ENCODE results near the gene NUP210. TPM values are rescaled to one million over a fixed set of nuclear protein-coding genes. Genes with fewer than 3 reads are reported as not detected.

The NUP210 gene
- total and polyA plus RNA-seq, 4 donors, result 9.9 to 38.6 (median 22.9) TPM

DNA sequence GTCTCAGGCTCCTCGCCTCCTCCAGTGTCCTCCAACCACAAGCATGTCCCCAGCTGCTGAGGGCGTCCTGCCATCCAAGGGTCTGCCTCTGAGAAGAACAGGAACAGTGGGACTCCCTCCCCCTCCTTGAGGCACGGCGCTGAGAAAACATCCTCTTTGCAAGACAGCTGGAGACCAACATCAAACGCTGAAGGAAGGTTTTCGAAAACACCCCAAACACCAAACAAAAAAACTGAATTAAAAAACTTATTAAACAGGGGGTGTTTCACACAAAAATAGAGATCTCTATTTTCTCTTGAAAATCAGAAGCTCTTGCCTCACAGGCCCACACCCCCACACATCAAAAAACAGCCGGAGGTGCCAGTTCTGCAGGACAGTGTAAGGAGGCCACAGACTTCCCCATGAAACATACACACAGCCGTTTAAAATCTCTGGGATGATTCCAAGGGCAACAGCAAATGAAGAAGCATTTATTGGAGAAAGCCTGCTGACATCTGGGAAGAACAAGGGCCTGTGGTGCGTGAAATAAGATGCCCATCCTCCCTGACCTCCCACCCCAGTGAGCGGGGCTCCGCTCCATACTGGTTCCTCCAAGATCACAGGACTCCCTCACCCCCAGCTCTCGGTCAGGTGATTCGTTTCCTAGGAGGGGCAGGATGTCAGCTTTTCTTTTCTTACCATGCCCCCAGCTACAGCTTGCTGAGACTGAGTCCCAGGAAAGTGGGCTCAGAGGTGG lies 71.3 kb downstream of the NUP210 start:
- Histone ChIP-seq H3K4me3 (ENCODE audit: low read depth in 1 of 3, low read length in 3 of 3) (no peak overlapping the region), H3K36me3 (ENCODE audit: control insufficient read depth in 4 of 4, insufficient read depth in 3 of 4, low read depth in 1 of 4, low read length in 3 of 4) (peaks cover 6 to 48% (median 25%) of the 10 kb centered on the region in 4 donors), H3K9me3 (ENCODE audit: control insufficient read depth in 4 of 4, low read length in 3 of 4) (no peaks in the 10 kb centered on the region), H3K4me1 (ENCODE audit: control insufficient read depth in 4 of 4, insufficient read depth in 4 of 4, low read length in 3 of 4) (peaks cover 0 to 2% (median 0%) of the 10 kb centered on the region in 4 donors), H3K27ac (ENCODE audit: low read depth in 1 of 2, low read length in 2 of 2) (no peak overlapping the region), H3K27me3 (ENCODE audit: control insufficient read depth in 4 of 4, insufficient read depth in 4 of 4, low read length in 3 of 4) (no peaks in the 10 kb centered on the region), H3K9ac (ENCODE audit: low read depth in 1 of 2, low read length in 2 of 2) (no peak overlapping the region)
- no peak for TF ChIP-seq GABPA (IDR thresholded peaks at IDR 0.05 in 1 of 2, conservative IDR thresholded peaks at IDR 0.05 in 1 of 2)
- TF ChIP-seq HNF4A (conservative IDR thresholded peaks at IDR 0.05), result no peak
- TF ChIP-seq, protein P1, sequence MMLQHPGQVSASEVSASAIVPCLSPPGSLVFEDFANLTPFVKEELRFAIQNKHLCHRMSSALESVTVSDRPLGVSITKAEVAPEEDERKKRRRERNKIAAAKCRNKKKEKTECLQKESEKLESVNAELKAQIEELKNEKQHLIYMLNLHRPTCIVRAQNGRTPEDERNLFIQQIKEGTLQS (IDR thresholded peaks at IDR 0.05), result no peak
- TF ChIP-seq, protein P2, sequence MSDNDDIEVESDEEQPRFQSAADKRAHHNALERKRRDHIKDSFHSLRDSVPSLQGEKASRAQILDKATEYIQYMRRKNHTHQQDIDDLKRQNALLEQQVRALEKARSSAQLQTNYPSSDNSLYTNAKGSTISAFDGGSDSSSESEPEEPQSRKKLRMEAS (IDR thresholded peaks at IDR 0.05), result no peak
- no peak for TF ChIP-seq FOXA1 (IDR thresholded peaks at IDR 0.05)
- no peak for TF ChIP-seq YY1 (IDR thresholded peaks at IDR 0.05)
- no peak for TF ChIP-seq RAD21 (IDR thresholded peaks at IDR 0.05)
- TF ChIP-seq, protein P3, sequence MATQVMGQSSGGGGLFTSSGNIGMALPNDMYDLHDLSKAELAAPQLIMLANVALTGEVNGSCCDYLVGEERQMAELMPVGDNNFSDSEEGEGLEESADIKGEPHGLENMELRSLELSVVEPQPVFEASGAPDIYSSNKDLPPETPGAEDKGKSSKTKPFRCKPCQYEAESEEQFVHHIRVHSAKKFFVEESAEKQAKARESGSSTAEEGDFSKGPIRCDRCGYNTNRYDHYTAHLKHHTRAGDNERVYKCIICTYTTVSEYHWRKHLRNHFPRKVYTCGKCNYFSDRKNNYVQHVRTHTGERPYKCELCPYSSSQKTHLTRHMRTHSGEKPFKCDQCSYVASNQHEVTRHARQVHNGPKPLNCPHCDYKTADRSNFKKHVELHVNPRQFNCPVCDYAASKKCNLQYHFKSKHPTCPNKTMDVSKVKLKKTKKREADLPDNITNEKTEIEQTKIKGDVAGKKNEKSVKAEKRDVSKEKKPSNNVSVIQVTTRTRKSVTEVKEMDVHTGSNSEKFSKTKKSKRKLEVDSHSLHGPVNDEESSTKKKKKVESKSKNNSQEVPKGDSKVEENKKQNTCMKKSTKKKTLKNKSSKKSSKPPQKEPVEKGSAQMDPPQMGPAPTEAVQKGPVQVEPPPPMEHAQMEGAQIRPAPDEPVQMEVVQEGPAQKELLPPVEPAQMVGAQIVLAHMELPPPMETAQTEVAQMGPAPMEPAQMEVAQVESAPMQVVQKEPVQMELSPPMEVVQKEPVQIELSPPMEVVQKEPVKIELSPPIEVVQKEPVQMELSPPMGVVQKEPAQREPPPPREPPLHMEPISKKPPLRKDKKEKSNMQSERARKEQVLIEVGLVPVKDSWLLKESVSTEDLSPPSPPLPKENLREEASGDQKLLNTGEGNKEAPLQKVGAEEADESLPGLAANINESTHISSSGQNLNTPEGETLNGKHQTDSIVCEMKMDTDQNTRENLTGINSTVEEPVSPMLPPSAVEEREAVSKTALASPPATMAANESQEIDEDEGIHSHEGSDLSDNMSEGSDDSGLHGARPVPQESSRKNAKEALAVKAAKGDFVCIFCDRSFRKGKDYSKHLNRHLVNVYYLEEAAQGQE (IDR thresholded peaks at IDR 0.05), result no peak
- TF ChIP-seq FOXA2 (IDR thresholded peaks at IDR 0.05), result no peak
- no peak for TF ChIP-seq EGR1 (IDR thresholded peaks at IDR 0.05; ENCODE audit: low read depth in 2 of 2)
- TF ChIP-seq, protein P4, sequence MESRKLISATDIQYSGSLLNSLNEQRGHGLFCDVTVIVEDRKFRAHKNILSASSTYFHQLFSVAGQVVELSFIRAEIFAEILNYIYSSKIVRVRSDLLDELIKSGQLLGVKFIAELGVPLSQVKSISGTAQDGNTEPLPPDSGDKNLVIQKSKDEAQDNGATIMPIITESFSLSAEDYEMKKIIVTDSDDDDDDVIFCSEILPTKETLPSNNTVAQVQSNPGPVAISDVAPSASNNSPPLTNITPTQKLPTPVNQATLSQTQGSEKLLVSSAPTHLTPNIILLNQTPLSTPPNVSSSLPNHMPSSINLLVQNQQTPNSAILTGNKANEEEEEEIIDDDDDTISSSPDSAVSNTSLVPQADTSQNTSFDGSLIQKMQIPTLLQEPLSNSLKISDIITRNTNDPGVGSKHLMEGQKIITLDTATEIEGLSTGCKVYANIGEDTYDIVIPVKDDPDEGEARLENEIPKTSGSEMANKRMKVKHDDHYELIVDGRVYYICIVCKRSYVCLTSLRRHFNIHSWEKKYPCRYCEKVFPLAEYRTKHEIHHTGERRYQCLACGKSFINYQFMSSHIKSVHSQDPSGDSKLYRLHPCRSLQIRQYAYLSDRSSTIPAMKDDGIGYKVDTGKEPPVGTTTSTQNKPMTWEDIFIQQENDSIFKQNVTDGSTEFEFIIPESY (IDR thresholded peaks at IDR 0.05), result no peak
- 75% methylated on average over 13 of the region's 13 CpGs for WGBS
- no peak for DNase-seq (ENCODE audit: low spot score)

DNA sequence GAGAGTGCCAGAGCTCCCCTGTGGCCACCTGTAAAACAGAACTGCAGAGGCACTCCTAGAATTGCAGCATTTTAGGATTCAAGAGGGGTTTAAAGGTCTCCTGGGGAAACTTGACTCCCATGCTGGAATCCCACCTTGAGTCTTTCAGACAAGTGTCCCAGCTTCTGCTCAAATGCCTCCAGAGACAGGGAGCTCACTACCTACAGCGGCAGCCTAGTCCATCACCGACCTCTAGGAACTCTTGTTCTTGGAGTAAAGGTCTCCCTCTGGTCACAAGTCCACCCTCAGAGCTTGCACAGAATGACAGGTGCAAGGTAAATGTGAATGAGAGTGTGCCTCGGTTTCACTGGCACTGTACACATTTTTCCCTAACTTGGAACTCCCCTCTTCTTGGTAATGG lies 72.0 kb downstream of the NUP210 start:
- no peak overlapping the region for H3K4me3 ChIP-seq (ENCODE audit: low read depth in 1 of 3, low read length in 3 of 3)
- peaks cover 6 to 50% (median 22%) of the 10 kb centered on the region in 4 donors for H3K36me3 ChIP-seq (ENCODE audit: control insufficient read depth in 4 of 4, insufficient read depth in 3 of 4, low read depth in 1 of 4, low read length in 3 of 4)
- H3K27me3 ChIP-seq (ENCODE audit: control insufficient read depth in 4 of 4, insufficient read depth in 4 of 4, low read length in 3 of 4), result no peaks in the 10 kb centered on the region
- 89% methylated on average over 3 of the region's 3 CpGs for WGBS
- no peak overlapping the region for H3K9ac ChIP-seq (ENCODE audit: low read depth in 1 of 2, low read length in 2 of 2)
- no peak overlapping the region for H3K27ac ChIP-seq (ENCODE audit: low read depth in 1 of 2, low read length in 2 of 2)
- H3K9me3 ChIP-seq (ENCODE audit: control insufficient read depth in 4 of 4, low read length in 3 of 4), result no peaks in the 10 kb centered on the region
- no peak for DNase-seq (ENCODE audit: low spot score)
- peaks cover 0 to 2% (median 0%) of the 10 kb centered on the region in 4 donors for H3K4me1 ChIP-seq (ENCODE audit: control insufficient read depth in 4 of 4, insufficient read depth in 4 of 4, low read length in 3 of 4)
- TF ChIP-seq SP1 (IDR thresholded peaks at IDR 0.05) (no peak), FOXA1 (IDR thresholded peaks at IDR 0.05) (no peak), TAF1 (conservative IDR thresholded peaks at IDR 0.05) (no peak), HNF4A (conservative IDR thresholded peaks at IDR 0.05) (no peak), RAD21 (IDR thresholded peaks at IDR 0.05) (no peak), RXRA (IDR thresholded peaks at IDR 0.05) (no peak), YY1 (IDR thresholded peaks at IDR 0.05) (no peak), HNF4G (IDR thresholded peaks at IDR 0.05) (no peak), FOXA2 (IDR thresholded peaks at IDR 0.05) (no peak)
- TF ChIP-seq, protein P2 (IDR thresholded peaks at IDR 0.05), result no peak
- TF ChIP-seq, protein P3 (IDR thresholded peaks at IDR 0.05), result no peak
- TF ChIP-seq, protein P5, sequence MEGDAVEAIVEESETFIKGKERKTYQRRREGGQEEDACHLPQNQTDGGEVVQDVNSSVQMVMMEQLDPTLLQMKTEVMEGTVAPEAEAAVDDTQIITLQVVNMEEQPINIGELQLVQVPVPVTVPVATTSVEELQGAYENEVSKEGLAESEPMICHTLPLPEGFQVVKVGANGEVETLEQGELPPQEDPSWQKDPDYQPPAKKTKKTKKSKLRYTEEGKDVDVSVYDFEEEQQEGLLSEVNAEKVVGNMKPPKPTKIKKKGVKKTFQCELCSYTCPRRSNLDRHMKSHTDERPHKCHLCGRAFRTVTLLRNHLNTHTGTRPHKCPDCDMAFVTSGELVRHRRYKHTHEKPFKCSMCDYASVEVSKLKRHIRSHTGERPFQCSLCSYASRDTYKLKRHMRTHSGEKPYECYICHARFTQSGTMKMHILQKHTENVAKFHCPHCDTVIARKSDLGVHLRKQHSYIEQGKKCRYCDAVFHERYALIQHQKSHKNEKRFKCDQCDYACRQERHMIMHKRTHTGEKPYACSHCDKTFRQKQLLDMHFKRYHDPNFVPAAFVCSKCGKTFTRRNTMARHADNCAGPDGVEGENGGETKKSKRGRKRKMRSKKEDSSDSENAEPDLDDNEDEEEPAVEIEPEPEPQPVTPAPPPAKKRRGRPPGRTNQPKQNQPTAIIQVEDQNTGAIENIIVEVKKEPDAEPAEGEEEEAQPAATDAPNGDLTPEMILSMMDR (IDR thresholded peaks at IDR 0.05; ENCODE audit: low read depth, low read length, missing input control), result no peak
- TF ChIP-seq, protein P4 (IDR thresholded peaks at IDR 0.05), result no peak

All from liver (tissue), 9 donors.